BE2C (cell line): ENCODE data around the gene OPTN.
"Not testable (repeated sequence)": the region's sequence is repeated elsewhere in the genome, so short reads cannot be mapped to it uniquely, and the experiment has no call there.

ENCODE experiments used
- DNase-seq: peaks from one replicate; pipeline ENCODE4 v3.0.0-alpha.2; 2020
- H3K27me3 ChIP-seq: fragments of 250-450 bp; sonication (Bioruptor Pico); 2 replicates; pipeline ENCODE4 v1.5.1; 2020; ENCODE audit warnings: mild to moderate bottlenecking
- H3K36me3 ChIP-seq: fragments of 250-450 bp; sonication (Bioruptor Pico); 2 replicates; pipeline ENCODE4 v1.5.1; 2020; ENCODE audit warnings: mild to moderate bottlenecking
- H3K4me1 ChIP-seq: fragments of 250-450 bp; sonication (Bioruptor Pico); 2 replicates; pipeline ENCODE4 v1.5.1; 2020
- H3K4me3 ChIP-seq: 2 replicates; pipeline ENCODE4 v1.5.1; 2011; ENCODE audit warnings: low read depth, low read length
- H3K9me3 ChIP-seq: fragments of 250-450 bp; sonication (Bioruptor Pico); 2 replicates; pipeline ENCODE4 v1.5.1; 2020
- TF ChIP-seq, protein P1 (sequence below): IDR thresholded peaks from 2 replicates; pipeline ENCODE4 v1.5.1; 2012; ENCODE audit warnings: mild to moderate bottlenecking, low read depth, low read length

OPTN gene

DNA sequence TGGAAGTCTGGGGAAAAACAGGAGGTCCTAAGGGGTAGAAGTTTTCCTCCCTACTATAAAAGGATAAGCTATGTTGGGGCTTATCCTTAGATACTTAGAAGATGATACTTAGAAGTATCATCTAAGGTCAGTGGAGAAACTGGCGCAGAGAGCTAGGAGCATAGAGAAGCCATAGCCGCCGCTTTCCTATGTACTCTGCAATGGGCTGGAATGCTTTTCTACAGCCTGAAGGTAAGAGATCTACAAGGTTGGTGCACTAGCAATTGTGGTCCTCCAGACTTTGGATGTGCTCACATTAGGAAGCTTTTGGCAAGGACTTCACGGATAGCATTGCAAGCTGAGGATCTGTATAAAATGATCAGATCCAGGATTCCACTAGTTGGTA, 12.4 kb upstream of the OPTN start:
- H3K36me3 ChIP-seq, result no peaks in the 10 kb centered on the region
- no peak overlapping the region for H3K4me3 ChIP-seq
- no peaks in the 10 kb centered on the region for H3K9me3 ChIP-seq
- DNase-seq, result no peak
- H3K4me1 ChIP-seq, result no peaks in the 10 kb centered on the region
- H3K27me3 ChIP-seq, result no peaks in the 10 kb centered on the region
- TF ChIP-seq, protein P1, sequence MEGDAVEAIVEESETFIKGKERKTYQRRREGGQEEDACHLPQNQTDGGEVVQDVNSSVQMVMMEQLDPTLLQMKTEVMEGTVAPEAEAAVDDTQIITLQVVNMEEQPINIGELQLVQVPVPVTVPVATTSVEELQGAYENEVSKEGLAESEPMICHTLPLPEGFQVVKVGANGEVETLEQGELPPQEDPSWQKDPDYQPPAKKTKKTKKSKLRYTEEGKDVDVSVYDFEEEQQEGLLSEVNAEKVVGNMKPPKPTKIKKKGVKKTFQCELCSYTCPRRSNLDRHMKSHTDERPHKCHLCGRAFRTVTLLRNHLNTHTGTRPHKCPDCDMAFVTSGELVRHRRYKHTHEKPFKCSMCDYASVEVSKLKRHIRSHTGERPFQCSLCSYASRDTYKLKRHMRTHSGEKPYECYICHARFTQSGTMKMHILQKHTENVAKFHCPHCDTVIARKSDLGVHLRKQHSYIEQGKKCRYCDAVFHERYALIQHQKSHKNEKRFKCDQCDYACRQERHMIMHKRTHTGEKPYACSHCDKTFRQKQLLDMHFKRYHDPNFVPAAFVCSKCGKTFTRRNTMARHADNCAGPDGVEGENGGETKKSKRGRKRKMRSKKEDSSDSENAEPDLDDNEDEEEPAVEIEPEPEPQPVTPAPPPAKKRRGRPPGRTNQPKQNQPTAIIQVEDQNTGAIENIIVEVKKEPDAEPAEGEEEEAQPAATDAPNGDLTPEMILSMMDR, result no peak

DNA sequence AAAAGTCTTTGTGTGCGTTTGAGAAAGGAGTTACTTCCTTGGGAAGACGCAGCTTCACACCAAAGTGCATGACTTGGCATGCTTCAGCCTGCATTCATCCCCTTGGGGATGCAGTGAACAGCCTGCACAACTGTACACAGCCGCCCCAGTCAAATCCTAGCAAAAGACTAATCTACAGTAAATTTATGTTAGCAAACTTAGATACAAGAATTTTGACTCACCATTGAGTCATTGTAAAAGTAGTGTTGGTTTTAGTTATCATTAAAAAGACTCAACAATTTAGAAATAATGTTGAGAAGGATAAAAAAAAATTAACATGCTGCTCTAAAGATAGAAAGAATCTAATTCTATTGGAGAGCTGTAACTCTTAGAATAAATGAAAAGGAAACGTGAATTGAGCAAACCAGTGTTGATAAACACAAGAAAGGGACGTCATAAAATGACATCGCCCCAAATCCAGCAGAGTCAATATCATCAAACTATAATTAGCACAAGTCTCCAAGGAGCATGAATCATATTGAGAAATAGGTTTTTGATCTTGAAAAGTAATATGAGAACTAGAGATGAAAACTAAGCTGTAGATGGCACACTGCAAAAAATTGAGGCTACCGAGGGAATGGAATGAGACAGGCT, 11.9 kb upstream of the OPTN start:
- H3K4me1 ChIP-seq, result no peaks in the 10 kb centered on the region
- TF ChIP-seq, protein P1, result no peak
- H3K27me3 ChIP-seq, result no peaks in the 10 kb centered on the region
- H3K9me3 ChIP-seq, result no peaks in the 10 kb centered on the region
- DNase-seq, result no peak
- no peak overlapping the region for H3K4me3 ChIP-seq
- no peaks in the 10 kb centered on the region for H3K36me3 ChIP-seq

DNA sequence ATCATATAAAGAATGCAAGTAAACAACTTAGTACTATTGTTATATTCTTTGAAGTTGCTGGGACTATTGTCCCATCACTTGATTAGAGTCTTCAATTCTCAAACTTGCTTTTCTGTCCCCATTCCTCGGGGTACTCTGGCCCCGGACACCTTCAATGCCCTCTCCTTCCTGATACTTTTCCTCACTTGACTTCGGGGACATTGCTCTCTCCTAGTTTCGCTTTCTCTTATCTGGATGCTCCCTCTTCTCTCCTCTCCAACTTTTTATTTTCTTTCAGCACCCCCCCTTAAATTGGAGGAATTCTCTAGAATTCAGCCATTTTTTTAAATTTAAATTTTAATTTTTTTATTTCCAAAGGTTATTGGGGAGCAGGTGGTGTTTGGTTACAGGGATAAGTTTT, 10.6 kb upstream of the OPTN start:
- no peaks in the 10 kb centered on the region for H3K9me3 ChIP-seq
- no peaks in the 10 kb centered on the region for H3K36me3 ChIP-seq
- H3K27me3 ChIP-seq, result no peaks in the 10 kb centered on the region
- TF ChIP-seq, protein P1, result no peak
- no peak overlapping the region for H3K4me3 ChIP-seq
- H3K4me1 ChIP-seq, result no peaks in the 10 kb centered on the region
- no peak for DNase-seq

- TF ChIP-seq, protein P1, result no peak
- Histone ChIP-seq H3K27me3 (no peaks in the 10 kb centered on the region), H3K36me3 (no peaks in the 10 kb centered on the region), H3K4me1 (no peaks in the 10 kb centered on the region), H3K4me3 (no peak overlapping the region), H3K9me3 (no peaks in the 10 kb centered on the region)
- DNase-seq, result no peak
Observed at GRCh38 chr10:13090289-13090688, 9.7 kb upstream of the OPTN start.

DNA sequence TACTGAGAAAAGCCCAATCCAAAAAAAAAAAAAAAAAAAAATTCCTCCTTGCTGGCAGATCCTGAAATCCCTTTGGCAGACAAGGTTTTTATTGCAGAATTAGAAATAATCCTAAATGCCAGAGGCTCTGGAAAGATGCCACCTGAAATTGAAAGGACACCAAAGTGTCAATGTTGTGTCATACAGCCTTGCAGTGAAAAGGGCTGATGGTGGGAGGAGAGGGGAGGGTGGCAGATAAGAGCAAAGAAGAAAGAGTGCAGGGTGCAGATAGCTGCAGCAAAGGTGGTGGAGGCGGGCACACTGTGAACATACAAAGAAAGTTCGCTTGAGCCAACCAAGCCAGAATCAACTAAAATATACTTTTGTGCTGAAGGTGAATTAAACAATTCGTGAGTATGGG, 8.2 kb upstream of the OPTN start:
- Histone ChIP-seq H3K4me3 (no peak overlapping the region), H3K4me1 (no peaks in the 10 kb centered on the region), H3K9me3 (no peaks in the 10 kb centered on the region), H3K27me3 (no peaks in the 10 kb centered on the region), H3K36me3 (no peaks in the 10 kb centered on the region)
- DNase-seq, result no peak
- TF ChIP-seq, protein P1, result no peak

GRCh38 chr10:13092291-13093102, 7.5 kb upstream of the OPTN start:
- TF ChIP-seq, protein P1, result no peak

GRCh38 chr10:13094082-13094481, 5.9 kb upstream of the OPTN start:
- H3K4me3 ChIP-seq, H3K4me1 ChIP-seq, H3K27me3 ChIP-seq, H3K36me3 ChIP-seq, DNase-seq, H3K9me3 ChIP-seq: not testable (repeated sequence)

More at GRCh38 chr10:13092291-13093102, 7.5 kb upstream of the OPTN start:
- H3K36me3 ChIP-seq, result no peaks in the 10 kb centered on the region
- no peaks in the 10 kb centered on the region for H3K4me1 ChIP-seq
- no peaks in the 10 kb centered on the region for H3K9me3 ChIP-seq
- DNase-seq, result no peak
- no peak overlapping the region for H3K4me3 ChIP-seq
- no peaks in the 10 kb centered on the region for H3K27me3 ChIP-seq
